ENCODE data around the gene CAPN3.

Gene CAPN3

GRCh38 chr15:42355291-42355690, 4.0 kb upstream of the CAPN3 start:
- DNase-seq (ENCODE audit: low spot score), result no peak
- Histone ChIP-seq H3K27ac (no peak overlapping the region), H3K4me3 (no peak overlapping the region)
- TF ChIP-seq CTCF (IDR thresholded peaks at IDR 0.05), result no peak

- H3K4me3 ChIP-seq, result no peak overlapping the region
- no peak for TF ChIP-seq CTCF (IDR thresholded peaks at IDR 0.05)
- no peak overlapping the region for H3K27ac ChIP-seq
- DNase-seq (ENCODE audit: low spot score), result no peak
Observed at GRCh38 chr15:42356851-42357250, 2.5 kb upstream of the CAPN3 start.

- Histone ChIP-seq H3K4me3 (no peak overlapping the region), H3K27ac (no peak overlapping the region)
- TF ChIP-seq CTCF (IDR thresholded peaks at IDR 0.05), result no peak
- DNase-seq (ENCODE audit: low spot score), result no peak
Observed at GRCh38 chr15:42358141-42358540, 1.2 kb upstream of the CAPN3 start.

- no peak for TF ChIP-seq CTCF (IDR thresholded peaks at IDR 0.05)
- Histone ChIP-seq H3K27ac (no peak overlapping the region), H3K4me3 (no peak overlapping the region)
- no peak for DNase-seq (ENCODE audit: low spot score)
Observed at GRCh38 chr15:42359985-42360384, 684 bp downstream of the CAPN3 start.

GRCh38 chr15:42360535-42361112, 1.3 kb downstream of the CAPN3 start:
- no peak overlapping the region for H3K27ac ChIP-seq
- DNase-seq (ENCODE audit: low spot score), result no peak
- no peak overlapping the region for H3K4me3 ChIP-seq
- no peak for TF ChIP-seq CTCF (IDR thresholded peaks at IDR 0.05)

GRCh38 chr15:42363487-42363886, 4.2 kb downstream of the CAPN3 start:
- TF ChIP-seq CTCF (IDR thresholded peaks at IDR 0.05), result no peak
- Histone ChIP-seq H3K4me3 (no peak overlapping the region), H3K27ac (no peak overlapping the region)
- DNase-seq (ENCODE audit: low spot score), result no peak

GRCh38 chr15:42363942-42364341, 4.6 kb downstream of the CAPN3 start:
- DNase-seq (ENCODE audit: low spot score), result no peak
- Histone ChIP-seq H3K4me3 (no peak overlapping the region), H3K27ac (no peak overlapping the region)
- no peak for TF ChIP-seq CTCF (IDR thresholded peaks at IDR 0.05)
